Caco-2 (cell line): ENCODE data around the gene CCSAP. TPM values are rescaled to one million over a fixed set of nuclear protein-coding genes. Genes with fewer than 3 reads are reported as not detected.

ENCODE experiments used
- BruUV-seq: library from RNA; stranded (reverse); fragments of 400-500 nt; replicated peaks from 2 replicates; lab custom pipeline; 2021; lab: Mats Ljungman, UMichigan
- CTCF ChIA-PET: fragments of 300-600 bp; sonication (Branson Sonifier 250); formaldehyde crosslinking; loops from one replicate; lab custom pipeline; 2022; ENCODE audit warnings: antibody characterized with exemption; lab: Charles Lee
- POLR2A ChIA-PET: fragments of 300-600 bp; sonication (Branson Sonifier 250); formaldehyde crosslinking; loops from one replicate; lab custom pipeline; 2022; ENCODE audit warnings: antibody characterized with exemption; lab: Charles Lee
- DNase-seq, 2 experiments: peaks; one replicate each; pipeline versions ENCODE4 v3.0.0 to v3.0.0-alpha.2; 2020 to 2022
- H3K27me3 ChIP-seq: replicated peaks from 2 replicates; pipeline ENCODE4 v1.6.0; 2011; ENCODE audit warnings: low read length; ENCODE audit not compliant: control insufficient read depth, insufficient read depth
- H3K36me3 ChIP-seq: 2 replicates; pipeline ENCODE4 v1.5.1; 2011; ENCODE audit warnings: low read length; ENCODE audit not compliant: control insufficient read depth, insufficient read depth
- H3K4me1 ChIP-seq: fragments of 250-450 bp; sonication (Bioruptor Pico); 2 replicates; pipeline ENCODE4 v1.5.1; 2020; ENCODE audit warnings: mild to moderate bottlenecking
- H3K4me3 ChIP-seq: 2 replicates; pipeline ENCODE4 v1.5.1; 2011; ENCODE audit warnings: low read depth, mild to moderate bottlenecking, control low read depth, low read length
- H3K9me3 ChIP-seq: fragments of 250-450 bp; sonication (Bioruptor Pico); 2 replicates; pipeline ENCODE4 v1.5.1; 2020; ENCODE audit warnings: mild to moderate bottlenecking, moderate library complexity
- H3K27ac Mint-ChIP-seq: one replicate; pipeline ENCODE4 v1.8.0; 2022; ENCODE audit warnings: mixed read lengths; ENCODE audit not compliant: unreplicated experiment
- H3K27me3 Mint-ChIP-seq: one replicate; pipeline ENCODE4 v1.8.0; 2022; ENCODE audit warnings: mixed read lengths; ENCODE audit not compliant: insufficient read depth, unreplicated experiment
- H3K36me3 Mint-ChIP-seq: one replicate; pipeline ENCODE4 v1.8.0; 2022; ENCODE audit warnings: mild to moderate bottlenecking, mixed read lengths; ENCODE audit not compliant: insufficient read depth, unreplicated experiment
- H3K4me1 Mint-ChIP-seq: one replicate; pipeline ENCODE4 v1.8.0; 2022; ENCODE audit warnings: low read depth, mixed read lengths; ENCODE audit not compliant: unreplicated experiment
- H3K4me3 Mint-ChIP-seq: one replicate; pipeline ENCODE4 v1.8.0; 2022; ENCODE audit warnings: mild to moderate bottlenecking, moderate library complexity, mixed read lengths; ENCODE audit not compliant: unreplicated experiment
- H3K9me3 Mint-ChIP-seq: one replicate; pipeline ENCODE4 v1.8.0; 2022; ENCODE audit warnings: mixed read lengths; ENCODE audit not compliant: unreplicated experiment
- CTCF ChIP-seq, 2 experiments: fragments of 200-600 bp in 1 of 2; IDR thresholded peaks; 1 replicate in 1 of 2; 2 replicates in 1 of 2; pipeline versions ENCODE4 v1.5.1 to v1.8.0; 2011 to 2022; ENCODE audit warnings: antibody characterized with exemption in 1 of 2, control low read depth in 1 of 2, inconsistent platforms in 1 of 2, low read depth in 1 of 2, low read length in 1 of 2, mild to moderate bottlenecking in 1 of 2, moderate library complexity in 1 of 2; ENCODE audit not compliant: insufficient read depth in 1 of 2, severe bottlenecking in 1 of 2, unreplicated experiment in 1 of 2
- intact Hi-C: fragments of 100-400 bp; cut with micrococcal nuclease; formaldehyde crosslinking; loops from one replicate; pipeline ENCODE4 v1.10.0; 2022; ENCODE audit not compliant: unreplicated experiment
- total RNA-seq: library from RNA; stranded (reverse); gene quantifications from 2 replicates; pipeline ENCODE4 v1.2.3, GENCODE V29; 2022

CCSAP gene
- total RNA-seq, 1 experiment from 2014 or later, result 11.3 TPM

GRCh38 chr1:229288516-229288915 lies 54.3 kb downstream of the CCSAP start:
- Mint-ChIP-seq H3K9me3 (peaks cover 15% of the 10 kb centered on the region), H3K4me3 (no peak overlapping the region), H3K27ac (no peak overlapping the region), H3K4me1 (peaks cover 23% of the 10 kb centered on the region), H3K27me3 (no peaks in the 10 kb centered on the region), H3K36me3 (peaks cover 72% of the 10 kb centered on the region)
- TF ChIP-seq CTCF (IDR thresholded peaks at IDR 0.05; ENCODE audit: insufficient read depth in 1 of 2, low read depth in 1 of 2, low read length in 1 of 2, severe bottlenecking in 1 of 2, unreplicated experiment in 1 of 2), result no peak
- BruUV-seq, result no TSS peak
- DNase-seq, result no peak
- intact Hi-C loops, result no loop called here
- H3K4me1 ChIP-seq, result no peaks in the 10 kb centered on the region
- no peaks in the 10 kb centered on the region for H3K9me3 ChIP-seq
- no peaks in the 10 kb centered on the region; the same call in 1 of the 2 replicates for H3K36me3 ChIP-seq
- ChIA-PET POLR2A (no interaction called here), CTCF (no interaction called here)
- no peaks in the 10 kb centered on the region for H3K27me3 ChIP-seq
- H3K4me3 ChIP-seq, result no peak overlapping the region

GRCh38 chr1:229287267-229287666 lies 55.6 kb downstream of the CCSAP start:
- Histone ChIP-seq H3K27me3 (no peaks in the 10 kb centered on the region), H3K4me1 (no peaks in the 10 kb centered on the region), H3K9me3 (no peaks in the 10 kb centered on the region), H3K4me3 (no peak overlapping the region), H3K36me3 (no peaks in the 10 kb centered on the region)
- H3K27me3 Mint-ChIP-seq, result no peaks in the 10 kb centered on the region
- H3K27ac Mint-ChIP-seq, result peak overlapping the region; percentile 5
- peaks cover 68% of the 10 kb centered on the region for H3K36me3 Mint-ChIP-seq
- no peak overlapping the region for H3K4me3 Mint-ChIP-seq
- ChIA-PET POLR2A (no interaction called here), CTCF (no interaction called here)
- H3K4me1 Mint-ChIP-seq, result peaks cover 29% of the 10 kb centered on the region
- intact Hi-C loops, result no loop called here
- TF ChIP-seq CTCF (IDR thresholded peaks at IDR 0.05; ENCODE audit: insufficient read depth in 1 of 2, low read depth in 1 of 2, low read length in 1 of 2, severe bottlenecking in 1 of 2, unreplicated experiment in 1 of 2), result no peak
- H3K9me3 Mint-ChIP-seq, result peaks cover 15% of the 10 kb centered on the region
- DNase-seq, result no peak
- BruUV-seq, result no TSS peak

- H3K36me3 ChIP-seq, result no peaks in the 10 kb centered on the region
- Mint-ChIP-seq H3K27me3 (no peaks in the 10 kb centered on the region), H3K27ac (no peak overlapping the region)
Observed at GRCh38 chr1:229286099-229286766, 56.6 kb downstream of the CCSAP start.

More at GRCh38 chr1:229286099-229286766, 56.6 kb downstream of the CCSAP start:
- peaks cover 35% of the 10 kb centered on the region for H3K4me1 Mint-ChIP-seq
- H3K4me1 ChIP-seq, result no peaks in the 10 kb centered on the region
- peaks cover 63% of the 10 kb centered on the region for H3K36me3 Mint-ChIP-seq
- peaks cover 13% of the 10 kb centered on the region for H3K9me3 Mint-ChIP-seq
- no TSS peak for BruUV-seq
- no peak overlapping the region for H3K4me3 Mint-ChIP-seq
- H3K4me3 ChIP-seq, result no peak overlapping the region
- H3K27me3 ChIP-seq, result no peaks in the 10 kb centered on the region
- ChIA-PET CTCF (no interaction called here), POLR2A (no interaction called here)
- no peaks in the 10 kb centered on the region for H3K9me3 ChIP-seq
- no peak for DNase-seq
- no peak for TF ChIP-seq CTCF (IDR thresholded peaks at IDR 0.05; ENCODE audit: insufficient read depth in 1 of 2, low read depth in 1 of 2, low read length in 1 of 2, severe bottlenecking in 1 of 2, unreplicated experiment in 1 of 2)
- intact Hi-C loops, result no loop called here
